SU-DHL-6 (cell line): Measurements from ENCODE around the gene SKIL.

Source experiments
- H2AFZ ChIP-seq: fragments of 200-600 bp; sonication (generic); 2 replicates; pipeline ENCODE4 v1.6.1; 2014; ENCODE audit warnings: low read depth, mild to moderate bottlenecking, moderate library complexity, mixed read lengths, antibody characterized with exemption, low read length; ENCODE audit not compliant: severe bottlenecking
- H3F3A ChIP-seq: fragments of 200-600 bp; shearing (Covaris generic); 2 replicates; pipeline ENCODE4 v1.6.0; 2016; ENCODE audit warnings: antibody characterized with exemption, mild to moderate bottlenecking; ENCODE audit not compliant: insufficient read depth
- H3K27ac ChIP-seq: fragments of 200-600 bp; sonication (generic); 2 replicates; pipeline ENCODE4 v1.5.1; 2016; ENCODE audit warnings: low read depth, mild to moderate bottlenecking, low read length, moderate library complexity, mixed read lengths
- H3K27me3 ChIP-seq: fragments of 200-600 bp; sonication (generic), shearing (Covaris generic); 2 replicates; pipeline ENCODE4 v1.6.0; 2014; ENCODE audit warnings: mild to moderate bottlenecking, low read length
- H3K36me3 ChIP-seq: fragments of 200-600 bp; sonication (generic); 2 replicates; pipeline ENCODE4 v1.6.1; 2014; ENCODE audit warnings: mild to moderate bottlenecking, low read length, mixed read lengths
- H3K4me2 ChIP-seq: fragments of 300-600, 200-600 bp; shearing (Covaris generic), sonication (generic); 2 replicates; pipeline ENCODE4 v1.6.0; 2014; ENCODE audit warnings: low read length, low read depth, mild to moderate bottlenecking; ENCODE audit not compliant: poor library complexity, severe bottlenecking
- H3K4me3 ChIP-seq: fragments of 200-600 bp; sonication (generic); 2 replicates; pipeline ENCODE4 v1.5.1; 2014; ENCODE audit warnings: antibody characterized with exemption, low read length, mild to moderate bottlenecking, mixed read lengths; ENCODE audit not compliant: insufficient read depth, poor library complexity, severe bottlenecking
- H3K79me2 ChIP-seq: fragments of 200-600 bp; sonication (generic); 2 replicates; pipeline ENCODE4 v1.6.1; 2014; ENCODE audit warnings: mild to moderate bottlenecking, low read length, moderate library complexity; ENCODE audit not compliant: insufficient read depth
- H3K9ac ChIP-seq: fragments of 200-600 bp; sonication (generic); 2 replicates; pipeline ENCODE4 v1.7.0; 2014; ENCODE audit warnings: mild to moderate bottlenecking, low read length
- H3K9me2 ChIP-seq: fragments of 200-600 bp; sonication (generic); replicated peaks from 2 replicates; pipeline ENCODE4 v1.6.1; 2014; ENCODE audit warnings: low read length; ENCODE audit not compliant: insufficient read depth
- H3K9me3 ChIP-seq: fragments of 200-600 bp; sonication (generic); 2 replicates; pipeline ENCODE4 v1.6.1; 2014; ENCODE audit warnings: low read length, mixed read lengths; ENCODE audit not compliant: insufficient read depth
- H4K20me1 ChIP-seq: fragments of 200-600 bp; sonication (generic); 2 replicates; pipeline ENCODE4 v1.6.1; 2014; ENCODE audit warnings: low read depth, mild to moderate bottlenecking, antibody characterized with exemption, low read length, moderate library complexity, mixed read lengths
- EZH2phosphoT487 ChIP-seq: fragments of 200-600 bp; sonication (generic), shearing (Covaris generic); conservative IDR thresholded peaks from 2 replicates; pipeline ENCODE4 v1.6.1; 2018; ENCODE audit warnings: mild to moderate bottlenecking, antibody characterized with exemption, low read length, moderate library complexity, mixed read lengths
- TF ChIP-seq, protein P1 (sequence below): fragments of 200-600 bp; sonication (generic); IDR thresholded peaks from one replicate; pipeline ENCODE4 v1.5.1; 2017; ENCODE audit warnings: antibody characterized with exemption, mild to moderate bottlenecking, low read length, moderate library complexity; ENCODE audit not compliant: insufficient read depth, poor library complexity, severe bottlenecking

Gene SKIL

DNA sequence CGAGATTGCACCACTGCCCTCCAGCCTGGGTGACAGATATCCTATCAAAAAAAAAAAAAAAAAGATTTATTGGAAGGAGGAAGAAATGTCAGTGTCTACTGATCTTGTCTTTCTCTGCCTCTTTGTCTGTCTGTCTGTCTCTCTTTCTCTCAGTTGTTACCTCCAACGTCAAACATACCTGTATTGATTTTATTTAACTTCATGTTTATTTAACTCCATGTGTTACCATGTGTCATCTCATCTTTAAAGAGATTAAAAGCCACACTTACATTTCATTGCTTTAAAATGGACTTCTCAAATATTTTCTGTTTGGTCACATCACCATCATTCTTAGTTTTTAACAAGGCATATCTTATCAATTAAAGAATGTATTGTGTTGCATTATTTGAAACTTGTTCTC lies 70.6 kb downstream of the SKIL start:
- Histone ChIP-seq H3K9me2 (no peaks in the 10 kb centered on the region), H4K20me1 (no peaks in the 10 kb centered on the region), H3K79me2 (no peaks in the 10 kb centered on the region), H3K9me3 (no peaks in the 10 kb centered on the region), H3K4me2 (no peak overlapping the region), H3K36me3 (no peaks in the 10 kb centered on the region), H3K9ac (no peak overlapping the region), H3K27me3 (no peaks in the 10 kb centered on the region), H3F3A (no peaks in the 10 kb centered on the region), H3K27ac (no peak overlapping the region), H2AFZ (no peak overlapping the region), H3K4me3 (no peak overlapping the region)
- TF ChIP-seq, protein P1, sequence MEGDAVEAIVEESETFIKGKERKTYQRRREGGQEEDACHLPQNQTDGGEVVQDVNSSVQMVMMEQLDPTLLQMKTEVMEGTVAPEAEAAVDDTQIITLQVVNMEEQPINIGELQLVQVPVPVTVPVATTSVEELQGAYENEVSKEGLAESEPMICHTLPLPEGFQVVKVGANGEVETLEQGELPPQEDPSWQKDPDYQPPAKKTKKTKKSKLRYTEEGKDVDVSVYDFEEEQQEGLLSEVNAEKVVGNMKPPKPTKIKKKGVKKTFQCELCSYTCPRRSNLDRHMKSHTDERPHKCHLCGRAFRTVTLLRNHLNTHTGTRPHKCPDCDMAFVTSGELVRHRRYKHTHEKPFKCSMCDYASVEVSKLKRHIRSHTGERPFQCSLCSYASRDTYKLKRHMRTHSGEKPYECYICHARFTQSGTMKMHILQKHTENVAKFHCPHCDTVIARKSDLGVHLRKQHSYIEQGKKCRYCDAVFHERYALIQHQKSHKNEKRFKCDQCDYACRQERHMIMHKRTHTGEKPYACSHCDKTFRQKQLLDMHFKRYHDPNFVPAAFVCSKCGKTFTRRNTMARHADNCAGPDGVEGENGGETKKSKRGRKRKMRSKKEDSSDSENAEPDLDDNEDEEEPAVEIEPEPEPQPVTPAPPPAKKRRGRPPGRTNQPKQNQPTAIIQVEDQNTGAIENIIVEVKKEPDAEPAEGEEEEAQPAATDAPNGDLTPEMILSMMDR: no peak
- no peak for TF ChIP-seq EZH2phosphoT487

GRCh38 chr3:170429050-170429449 lies 71.5 kb downstream of the SKIL start:
- no peaks in the 10 kb centered on the region for H3K9me3 ChIP-seq
- H2AFZ ChIP-seq: no peak overlapping the region
- H4K20me1 ChIP-seq: no peaks in the 10 kb centered on the region
- H3K4me2 ChIP-seq: no peak overlapping the region
- no peaks in the 10 kb centered on the region for H3K36me3 ChIP-seq
- no peak overlapping the region for H3K27ac ChIP-seq
- no peaks in the 10 kb centered on the region for H3K9me2 ChIP-seq
- no peak overlapping the region for H3K4me3 ChIP-seq
- H3F3A ChIP-seq: no peaks in the 10 kb centered on the region
- TF ChIP-seq, protein P1: no peak
- TF ChIP-seq EZH2phosphoT487: no peak
- no peak overlapping the region for H3K9ac ChIP-seq
- no peaks in the 10 kb centered on the region for H3K27me3 ChIP-seq
- no peaks in the 10 kb centered on the region for H3K79me2 ChIP-seq

- Histone ChIP-seq H3K9ac (no peak overlapping the region), H3K4me3 (no peak overlapping the region), H2AFZ (no peak overlapping the region), H3F3A (no peaks in the 10 kb centered on the region), H4K20me1 (no peaks in the 10 kb centered on the region), H3K36me3 (no peaks in the 10 kb centered on the region), H3K27me3 (no peaks in the 10 kb centered on the region), H3K4me2 (no peak overlapping the region), H3K79me2 (no peaks in the 10 kb centered on the region), H3K9me3 (no peaks in the 10 kb centered on the region), H3K9me2 (no peaks in the 10 kb centered on the region), H3K27ac (no peak overlapping the region)
- TF ChIP-seq EZH2phosphoT487: no peak
- TF ChIP-seq, protein P1: no peak
Observed at GRCh38 chr3:170431054-170431453, 73.5 kb downstream of the SKIL start.
